ENCODE results near the gene ZBED1. TPM values are rescaled to one million over a fixed set of nuclear protein-coding genes. Genes with fewer than 3 reads are reported as not detected.

The ZBED1 gene
- total and polyA plus RNA-seq, 9 of the 15 experiments (the other 6 are each of a cell fraction or from before 2014, with no cell fraction given): 0.61 to 27.6 (median 13.9) TPM

GRCh38 chrX:2474963-2475726 lies 25.6 kb downstream of the ZBED1 start (continued):
- TF ChIP-seq, protein P1, sequence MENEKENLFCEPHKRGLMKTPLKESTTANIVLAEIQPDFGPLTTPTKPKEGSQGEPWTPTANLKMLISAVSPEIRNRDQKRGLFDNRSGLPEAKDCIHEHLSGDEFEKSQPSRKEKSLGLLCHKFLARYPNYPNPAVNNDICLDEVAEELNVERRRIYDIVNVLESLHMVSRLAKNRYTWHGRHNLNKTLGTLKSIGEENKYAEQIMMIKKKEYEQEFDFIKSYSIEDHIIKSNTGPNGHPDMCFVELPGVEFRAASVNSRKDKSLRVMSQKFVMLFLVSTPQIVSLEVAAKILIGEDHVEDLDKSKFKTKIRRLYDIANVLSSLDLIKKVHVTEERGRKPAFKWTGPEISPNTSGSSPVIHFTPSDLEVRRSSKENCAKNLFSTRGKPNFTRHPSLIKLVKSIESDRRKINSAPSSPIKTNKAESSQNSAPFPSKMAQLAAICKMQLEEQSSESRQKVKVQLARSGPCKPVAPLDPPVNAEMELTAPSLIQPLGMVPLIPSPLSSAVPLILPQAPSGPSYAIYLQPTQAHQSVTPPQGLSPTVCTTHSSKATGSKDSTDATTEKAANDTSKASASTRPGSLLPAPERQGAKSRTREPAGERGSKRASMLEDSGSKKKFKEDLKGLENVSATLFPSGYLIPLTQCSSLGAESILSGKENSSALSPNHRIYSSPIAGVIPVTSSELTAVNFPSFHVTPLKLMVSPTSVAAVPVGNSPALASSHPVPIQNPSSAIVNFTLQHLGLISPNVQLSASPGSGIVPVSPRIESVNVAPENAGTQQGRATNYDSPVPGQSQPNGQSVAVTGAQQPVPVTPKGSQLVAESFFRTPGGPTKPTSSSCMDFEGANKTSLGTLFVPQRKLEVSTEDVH (IDR thresholded peaks at IDR 0.05; ENCODE audit: low read depth, partially characterized antibody): no peak
- TF ChIP-seq ZZZ3 (IDR thresholded peaks at IDR 0.05) (no peak), HMGN3 (IDR thresholded peaks at IDR 0.05; ENCODE audit: borderline replicate concordance, extremely low read depth, insufficient read length, low read depth, low read length) (no peak), GABPB2 (CRISPR knock-in tag; conservative IDR thresholded peaks at IDR 0.05) (no peak), CBFA2T3 (IDR thresholded peaks at IDR 0.05) (no peak), GATAD2A (IDR thresholded peaks at IDR 0.05) (no peak), CREB1 (IDR thresholded peaks at IDR 0.05) (no peak), CREB1 (CRISPR knock-in tag; IDR thresholded peaks at IDR 0.05) (no peak), JUNB (CRISPR knock-in tag; conservative IDR thresholded peaks at IDR 0.05) (no peak), FOXA3 (CRISPR knock-in tag; conservative IDR thresholded peaks at IDR 0.05 in 1 of 2, IDR thresholded peaks at IDR 0.05 in 1 of 2) (peak; percentile 64 to 92), LARP7 (IDR thresholded peaks at IDR 0.05) (no peak), STAG1 (CRISPR knock-in tag; IDR thresholded peaks at IDR 0.05; ENCODE audit: borderline replicate concordance) (no peak), HSF4 (CRISPR knock-in tag; IDR thresholded peaks at IDR 0.05; ENCODE audit: borderline replicate concordance) (no peak), ZNF347 (CRISPR knock-in tag; IDR thresholded peaks at IDR 0.05; ENCODE audit: low read depth) (no peak), ZNF655 (CRISPR knock-in tag; IDR thresholded peaks at IDR 0.05) (no peak), NR2F6 (CRISPR knock-in tag; IDR thresholded peaks at IDR 0.05) (no peak), E2F5 (CRISPR knock-in tag; IDR thresholded peaks at IDR 0.05) (no peak), SRF (CRISPR knock-in tag; IDR thresholded peaks at IDR 0.05) (no peak), MNT (conservative IDR thresholded peaks at IDR 0.05) (peak; percentile 18 to 57; a peak in 1 of 4 replicates), NKRF (IDR thresholded peaks at IDR 0.05; ENCODE audit: borderline replicate concordance) (no peak)
